ENCODE results near the gene ERH. TPM values are rescaled to one million over a fixed set of nuclear protein-coding genes. Genes with fewer than 3 reads are reported as not detected.

ERH gene
- total and polyA plus RNA-seq, 2 donors (not counting 1 experiment from before 2014, with no cell fraction given): 29.3 to 169 TPM

DNA sequence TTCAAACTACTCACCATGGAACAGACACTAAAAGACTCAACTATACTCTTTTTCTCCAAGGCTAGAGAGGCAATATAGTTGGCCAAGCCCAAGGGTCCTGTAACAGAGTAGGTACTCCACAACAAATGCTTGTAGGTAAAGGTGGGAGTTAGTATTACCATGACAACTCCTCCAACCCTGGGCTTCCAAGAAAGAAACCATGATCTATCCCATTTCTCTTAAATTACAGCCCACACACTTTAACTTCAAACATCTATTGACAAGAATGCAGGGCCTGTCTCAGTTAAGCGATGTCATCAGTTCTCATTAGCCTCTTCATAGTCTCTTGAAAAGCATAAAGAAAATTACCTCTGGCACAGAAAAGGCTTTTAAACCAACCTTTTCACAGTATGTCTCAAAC lies 25.0 kb downstream of the ERH start:
- Histone ChIP-seq H2AFZ (ENCODE audit: insufficient read depth, low read depth, low read length, poor library complexity, severe bottlenecking) (no peak overlapping the region), H3K4me1 (ENCODE audit: control insufficient read depth in 2 of 2, insufficient read depth in 2 of 2, low read length in 2 of 2) (no peaks in the 10 kb centered on the region), H3K9ac (ENCODE audit: low read length) (no peak overlapping the region), H3K27ac (ENCODE audit: low read length in 2 of 2) (no peak overlapping the region), H3K36me3 (replicated peaks in 1 of 2; ENCODE audit: control extremely low read depth in 1 of 2, control insufficient read depth in 1 of 2, extremely low read depth in 1 of 2, insufficient read depth in 2 of 2, low read length in 1 of 2) (peaks cover 0 to 12% of the 10 kb centered on the region in 2 experiments), H3K9me3 (ENCODE audit: control extremely low read depth in 1 of 3, control insufficient read depth in 2 of 3, insufficient read depth in 1 of 3, low read length in 2 of 3) (peaks cover 0 to 6% (median 3%) of the 10 kb centered on the region in 3 donors), H3K4me3 (ENCODE audit: control extremely low read depth in 1 of 5, extremely low read depth in 1 of 5, insufficient read depth in 1 of 5, low read depth in 2 of 5, low read length in 4 of 5) (no peak overlapping the region), H3K79me2 (ENCODE audit: control insufficient read depth, insufficient read depth, low read length) (no peaks in the 10 kb centered on the region), H3K27me3 (replicated peaks in 1 of 4; ENCODE audit: control extremely low read depth in 1 of 4, control insufficient read depth in 3 of 4, insufficient read depth in 4 of 4, low read length in 3 of 4) (no peaks in the 10 kb centered on the region), H3K4me2 (replicated peaks; ENCODE audit: low read depth, low read length, poor library complexity, severe bottlenecking) (no peak overlapping the region), H4K20me1 (ENCODE audit: control insufficient read depth, insufficient read depth, low read length, poor library complexity, severe bottlenecking) (no peaks in the 10 kb centered on the region)
- ATAC-seq (ENCODE audit: low read depth) (no peak), DNase-seq (no peak)
- no peak overlapping the region for H3K4me3 Mint-ChIP-seq
- POLR2A ChIA-PET: no interaction called here
- no peaks in the 10 kb centered on the region for H3K4me1 Mint-ChIP-seq
- WGBS (ENCODE audit: insufficient coverage): no CpG with 5 or more reads among the region's 1 CpG
- TF ChIP-seq, protein P1, sequence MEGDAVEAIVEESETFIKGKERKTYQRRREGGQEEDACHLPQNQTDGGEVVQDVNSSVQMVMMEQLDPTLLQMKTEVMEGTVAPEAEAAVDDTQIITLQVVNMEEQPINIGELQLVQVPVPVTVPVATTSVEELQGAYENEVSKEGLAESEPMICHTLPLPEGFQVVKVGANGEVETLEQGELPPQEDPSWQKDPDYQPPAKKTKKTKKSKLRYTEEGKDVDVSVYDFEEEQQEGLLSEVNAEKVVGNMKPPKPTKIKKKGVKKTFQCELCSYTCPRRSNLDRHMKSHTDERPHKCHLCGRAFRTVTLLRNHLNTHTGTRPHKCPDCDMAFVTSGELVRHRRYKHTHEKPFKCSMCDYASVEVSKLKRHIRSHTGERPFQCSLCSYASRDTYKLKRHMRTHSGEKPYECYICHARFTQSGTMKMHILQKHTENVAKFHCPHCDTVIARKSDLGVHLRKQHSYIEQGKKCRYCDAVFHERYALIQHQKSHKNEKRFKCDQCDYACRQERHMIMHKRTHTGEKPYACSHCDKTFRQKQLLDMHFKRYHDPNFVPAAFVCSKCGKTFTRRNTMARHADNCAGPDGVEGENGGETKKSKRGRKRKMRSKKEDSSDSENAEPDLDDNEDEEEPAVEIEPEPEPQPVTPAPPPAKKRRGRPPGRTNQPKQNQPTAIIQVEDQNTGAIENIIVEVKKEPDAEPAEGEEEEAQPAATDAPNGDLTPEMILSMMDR (IDR thresholded peaks at IDR 0.05): no peak
- no peak for TF ChIP-seq EZH2 (IDR thresholded peaks at IDR 0.05; ENCODE audit: borderline replicate concordance, insufficient read depth, low read depth, low read length, poor library complexity, severe bottlenecking)
- H3K9me3 Mint-ChIP-seq (ENCODE audit: insufficient read depth): peaks cover 2% of the 10 kb centered on the region
- H3K27me3 Mint-ChIP-seq: no peaks in the 10 kb centered on the region
- H3K27ac Mint-ChIP-seq: no peak overlapping the region
- intact Hi-C loops (cut with micrococcal nuclease): no loop called here
- CTCF ChIA-PET: interaction anchor here (1.4 kb wide), 1 partner anchor 87 kb away, joined by 3 read pairs; no protein-coding TSS in a partner anchor

DNA sequence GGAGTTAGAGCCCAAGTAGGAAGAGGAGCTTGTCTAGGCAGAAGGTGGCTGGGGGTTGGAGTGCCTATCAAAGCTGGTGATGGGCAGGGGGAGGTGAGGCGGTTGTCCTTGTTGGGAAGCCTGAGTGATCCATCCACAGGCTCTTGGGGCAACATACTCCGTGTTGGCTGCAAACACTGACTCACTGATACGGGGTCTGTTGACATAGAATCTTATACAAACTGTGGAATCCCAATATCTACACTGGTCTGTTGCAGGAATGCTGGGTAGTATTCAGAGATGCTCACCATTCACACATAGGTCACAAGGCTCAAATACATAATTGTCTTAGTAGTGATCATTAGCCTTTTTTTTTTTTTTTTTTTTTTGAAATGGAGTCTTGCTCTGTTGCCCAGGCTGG lies 26.0 kb downstream of the ERH start:
- no peaks in the 10 kb centered on the region for H3K27me3 ChIP-seq (replicated peaks in 1 of 4; ENCODE audit: control extremely low read depth in 1 of 4, control insufficient read depth in 3 of 4, insufficient read depth in 4 of 4, low read length in 3 of 4)
- peaks cover 0 to 12% of the 10 kb centered on the region in 2 experiments for H3K36me3 ChIP-seq (replicated peaks in 1 of 2; ENCODE audit: control extremely low read depth in 1 of 2, control insufficient read depth in 1 of 2, extremely low read depth in 1 of 2, insufficient read depth in 2 of 2, low read length in 1 of 2)
- H3K4me2 ChIP-seq (replicated peaks; ENCODE audit: low read depth, low read length, poor library complexity, severe bottlenecking): no peak overlapping the region
- H3K4me1 Mint-ChIP-seq: no peaks in the 10 kb centered on the region
- no peak overlapping the region for H3K27ac Mint-ChIP-seq
- CTCF ChIA-PET: interaction anchor here (1.4 kb wide), 1 partner anchor 88 kb away, joined by 3 read pairs; no protein-coding TSS in a partner anchor
- no peaks in the 10 kb centered on the region for H3K4me1 ChIP-seq (ENCODE audit: control insufficient read depth in 2 of 2, insufficient read depth in 2 of 2, low read length in 2 of 2)
- H3K27me3 Mint-ChIP-seq: no peaks in the 10 kb centered on the region
- intact Hi-C loops (cut with micrococcal nuclease): no loop called here
- H4K20me1 ChIP-seq (ENCODE audit: control insufficient read depth, insufficient read depth, low read length, poor library complexity, severe bottlenecking): no peaks in the 10 kb centered on the region
- H3K4me3 Mint-ChIP-seq: no peak overlapping the region
- TF ChIP-seq, protein P1 (IDR thresholded peaks at IDR 0.05): no peak
- TF ChIP-seq EZH2 (IDR thresholded peaks at IDR 0.05; ENCODE audit: borderline replicate concordance, insufficient read depth, low read depth, low read length, poor library complexity, severe bottlenecking): no peak
- no peak overlapping the region for H2AFZ ChIP-seq (ENCODE audit: insufficient read depth, low read depth, low read length, poor library complexity, severe bottlenecking)
- H3K4me3 ChIP-seq (ENCODE audit: control extremely low read depth in 1 of 5, extremely low read depth in 1 of 5, insufficient read depth in 1 of 5, low read depth in 2 of 5, low read length in 4 of 5): no peak overlapping the region
- H3K9me3 Mint-ChIP-seq (ENCODE audit: insufficient read depth): peaks cover 2% of the 10 kb centered on the region
- ATAC-seq (ENCODE audit: low read depth): no peak
- H3K9ac ChIP-seq (ENCODE audit: low read length): no peak overlapping the region
- peaks cover 0 to 6% (median 3%) of the 10 kb centered on the region in 3 donors for H3K9me3 ChIP-seq (ENCODE audit: control extremely low read depth in 1 of 3, control insufficient read depth in 2 of 3, insufficient read depth in 1 of 3, low read length in 2 of 3)
- H3K27ac ChIP-seq (ENCODE audit: low read length in 2 of 2): no peak overlapping the region
- POLR2A ChIA-PET: interaction anchor here (0.6 kb wide), 1 partner anchor 12 kb away, joined by 3 read pairs; no protein-coding TSS in a partner anchor
- no peaks in the 10 kb centered on the region for H3K79me2 ChIP-seq (ENCODE audit: control insufficient read depth, insufficient read depth, low read length)
- 100% methylated on average over 3 of the region's 3 CpGs for WGBS (ENCODE audit: insufficient coverage)
- no peak for DNase-seq
